T-helper 2 cell treated with Interferon-gamma antibody and Interleukin-4, amounts not matched to agents 5 μg/mL and 100 μg/mL, for 36 hours (primary cell): ENCODE measurements around the gene MOGAT3.
A peak's percentile ranks its signal among the peaks of the same experiment; 100 is the strongest.

ENCODE experiments used
- DNase-seq: peaks from one replicate; pipeline ENCODE4 v3.0.0; 2021; ENCODE audit warnings: low spot score
- H3K27ac Mint-ChIP-seq: one replicate; pipeline ENCODE4 v1.8.0; 2021; ENCODE audit warnings: mild to moderate bottlenecking, mixed read lengths
- H3K27me3 Mint-ChIP-seq: one replicate; pipeline ENCODE4 v1.8.0; 2021; ENCODE audit warnings: low read depth, mixed read lengths
- H3K36me3 Mint-ChIP-seq: one replicate; pipeline ENCODE4 v1.8.0; 2021; ENCODE audit warnings: low read depth, mixed read lengths
- H3K4me1 Mint-ChIP-seq: one replicate; pipeline ENCODE4 v1.8.0; 2021; ENCODE audit warnings: low read depth, mixed read lengths
- H3K4me3 Mint-ChIP-seq: one replicate; pipeline ENCODE4 v1.8.0; 2022; ENCODE audit warnings: mild to moderate bottlenecking, moderate library complexity, mixed read lengths
- H3K9me3 Mint-ChIP-seq: one replicate; pipeline ENCODE4 v1.8.0; 2021; ENCODE audit warnings: mixed read lengths

Gene MOGAT3

GRCh38 chr7:101159696-101160674 lies 40.9 kb downstream of the MOGAT3 start:
- peaks cover 10% of the 10 kb centered on the region for H3K4me1 Mint-ChIP-seq

GRCh38 chr7:101156866-101157589 lies 43.8 kb downstream of the MOGAT3 start:
- H3K27me3 Mint-ChIP-seq: peaks cover 13% of the 10 kb centered on the region
- DNase-seq: no peak

More at GRCh38 chr7:101159696-101160674, 40.9 kb downstream of the MOGAT3 start:
- peaks cover 12% of the 10 kb centered on the region for H3K27me3 Mint-ChIP-seq
- H3K36me3 Mint-ChIP-seq: peaks cover 10% of the 10 kb centered on the region
- no peak overlapping the region for H3K27ac Mint-ChIP-seq
- no peak for DNase-seq
- no peak overlapping the region for H3K4me3 Mint-ChIP-seq
- no peaks in the 10 kb centered on the region for H3K9me3 Mint-ChIP-seq

DNA sequence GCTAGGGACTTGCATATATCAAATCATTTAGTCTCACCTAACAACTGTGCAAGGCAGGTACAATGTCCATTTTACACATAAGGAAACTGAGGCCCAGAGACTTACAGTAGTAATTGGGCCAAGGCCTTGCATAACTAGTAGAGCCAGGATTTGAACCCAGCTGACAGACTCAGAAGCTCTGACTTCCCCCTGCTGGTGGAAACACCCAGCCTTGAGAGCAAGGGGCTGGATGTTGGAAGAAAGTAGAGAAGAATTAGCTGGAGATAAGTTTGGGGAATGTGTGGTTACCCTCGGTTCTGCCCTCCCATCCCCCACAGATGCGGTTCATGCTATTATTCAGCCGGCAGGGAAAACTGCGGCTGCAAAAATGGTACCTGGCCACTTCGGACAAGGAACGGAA lies 44.6 kb downstream of the MOGAT3 start:
- Mint-ChIP-seq H3K9me3 (no peaks in the 10 kb centered on the region), H3K4me1 (peaks cover 8% of the 10 kb centered on the region), H3K4me3 (peak overlapping the region; percentile 6), H3K27ac (no peak overlapping the region), H3K36me3 (peaks cover 10% of the 10 kb centered on the region), H3K27me3 (peaks cover 15% of the 10 kb centered on the region)
- DNase-seq: no peak

More at GRCh38 chr7:101156866-101157589, 43.8 kb downstream of the MOGAT3 start:
- Mint-ChIP-seq H3K9me3 (no peaks in the 10 kb centered on the region), H3K36me3 (peaks cover 10% of the 10 kb centered on the region), H3K4me1 (peaks cover 8% of the 10 kb centered on the region), H3K4me3 (peak overlapping the region; percentile 28), H3K27ac (no peak overlapping the region)

DNA sequence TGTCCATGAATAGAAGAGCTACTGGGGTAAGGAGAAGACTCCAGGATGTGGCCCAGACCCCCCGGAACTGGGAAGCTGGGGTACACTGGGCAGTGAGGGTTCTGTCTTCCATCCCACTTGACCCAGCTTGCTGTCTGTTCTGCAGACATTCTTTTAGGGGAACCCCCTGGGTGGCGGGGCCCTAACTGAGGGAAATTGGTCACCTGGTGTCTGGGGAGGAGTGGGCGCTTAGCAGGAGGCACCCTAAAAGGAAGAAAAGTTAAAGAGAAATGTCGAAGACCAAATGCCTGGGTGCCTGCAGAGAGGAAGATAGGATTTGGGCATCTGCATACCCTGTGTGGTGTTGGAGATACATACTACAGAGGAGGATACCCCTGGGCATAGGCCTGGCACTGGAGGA lies 45.5 kb downstream of the MOGAT3 start:
- Mint-ChIP-seq H3K4me1 (peaks cover 8% of the 10 kb centered on the region), H3K4me3 (peak overlapping the region; percentile 85), H3K36me3 (peaks cover 10% of the 10 kb centered on the region), H3K9me3 (no peaks in the 10 kb centered on the region), H3K27me3 (peaks cover 17% of the 10 kb centered on the region), H3K27ac (no peak overlapping the region)
- DNase-seq: no peak

DNA sequence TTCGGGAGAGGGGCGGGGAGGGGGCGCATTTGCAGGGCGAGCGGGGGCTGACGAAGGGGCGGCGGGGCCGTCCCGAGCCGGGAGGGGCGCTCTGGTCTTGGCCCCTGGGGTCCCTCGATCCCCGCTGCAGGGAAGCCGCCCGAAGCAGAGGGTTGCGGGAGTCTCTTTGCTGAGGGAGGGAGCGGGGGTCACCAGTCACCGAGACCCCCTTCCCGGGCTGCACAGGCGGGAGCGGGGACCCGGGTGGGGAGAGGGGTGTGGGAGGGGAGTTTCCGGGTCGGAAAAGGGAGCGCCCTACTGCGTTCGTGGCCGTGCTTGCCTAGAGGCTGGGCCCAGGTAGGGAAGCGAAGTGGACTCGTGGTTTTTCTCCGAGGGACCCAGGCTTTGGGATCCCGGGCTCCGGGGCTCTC lies 46.1 kb downstream of the MOGAT3 start:
- no peaks in the 10 kb centered on the region for H3K9me3 Mint-ChIP-seq
- H3K27ac Mint-ChIP-seq: no peak overlapping the region
- H3K27me3 Mint-ChIP-seq: peaks cover 18% of the 10 kb centered on the region
- H3K36me3 Mint-ChIP-seq: peaks cover 5% of the 10 kb centered on the region
- DNase-seq: peak; percentile 27
- peak overlapping the region; percentile 85 for H3K4me3 Mint-ChIP-seq
- H3K4me1 Mint-ChIP-seq: peaks cover 8% of the 10 kb centered on the region

DNA sequence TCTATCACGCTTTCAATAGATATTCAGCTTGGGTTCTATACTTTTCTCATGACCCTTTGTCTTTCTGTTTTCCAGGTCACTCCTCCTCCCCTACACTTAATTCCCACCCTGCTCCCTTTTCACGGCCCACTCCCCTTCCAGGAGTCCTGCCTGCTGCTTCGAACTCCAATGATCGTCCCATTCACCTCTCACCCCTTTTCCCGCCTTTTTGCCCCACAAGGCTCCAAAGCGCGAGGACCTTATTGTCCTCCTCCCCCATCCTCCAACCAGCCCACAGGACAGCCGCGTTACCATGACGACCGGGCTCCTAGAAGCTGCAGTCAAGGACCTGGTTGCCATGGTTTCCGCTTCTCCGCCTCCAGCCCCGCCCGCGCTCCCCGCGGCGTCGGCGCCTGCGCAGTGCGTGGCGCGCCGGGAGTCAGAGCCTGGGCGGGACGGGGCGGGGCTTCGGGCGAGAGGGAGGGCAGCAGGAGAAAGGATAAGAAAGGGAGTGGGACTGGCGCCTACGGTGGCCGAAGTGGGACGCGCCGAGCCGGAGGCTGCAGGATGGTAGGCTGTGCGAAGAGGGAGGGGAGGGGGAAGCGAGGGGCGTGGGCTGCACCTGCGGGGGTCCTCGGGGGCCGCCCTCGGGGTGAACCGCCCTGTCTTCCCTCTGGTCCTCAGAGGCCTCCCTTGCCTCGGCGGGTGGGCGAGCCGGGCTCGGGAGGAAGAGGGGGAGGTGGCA lies 46.7 kb downstream of the MOGAT3 start, which contains the start of gene AP1S1:
Gene AP1S1, plus strand, starts transcription at position 508 of the 724 bp plus-strand sequence. Its CDS starts 39 bp downstream, at position 547.
- Mint-ChIP-seq H3K4me1 (peaks cover 8% of the 10 kb centered on the region), H3K4me3 (peak within 1 kb of the TSS; percentile 85), H3K9me3 (no peaks in the 10 kb centered on the region), H3K27ac (peak within 1 kb of the TSS; percentile 67), H3K36me3 (peaks cover 5% of the 10 kb centered on the region), H3K27me3 (peaks cover 23% of the 10 kb centered on the region)
- DNase-seq: peak; percentile 91

DNA sequence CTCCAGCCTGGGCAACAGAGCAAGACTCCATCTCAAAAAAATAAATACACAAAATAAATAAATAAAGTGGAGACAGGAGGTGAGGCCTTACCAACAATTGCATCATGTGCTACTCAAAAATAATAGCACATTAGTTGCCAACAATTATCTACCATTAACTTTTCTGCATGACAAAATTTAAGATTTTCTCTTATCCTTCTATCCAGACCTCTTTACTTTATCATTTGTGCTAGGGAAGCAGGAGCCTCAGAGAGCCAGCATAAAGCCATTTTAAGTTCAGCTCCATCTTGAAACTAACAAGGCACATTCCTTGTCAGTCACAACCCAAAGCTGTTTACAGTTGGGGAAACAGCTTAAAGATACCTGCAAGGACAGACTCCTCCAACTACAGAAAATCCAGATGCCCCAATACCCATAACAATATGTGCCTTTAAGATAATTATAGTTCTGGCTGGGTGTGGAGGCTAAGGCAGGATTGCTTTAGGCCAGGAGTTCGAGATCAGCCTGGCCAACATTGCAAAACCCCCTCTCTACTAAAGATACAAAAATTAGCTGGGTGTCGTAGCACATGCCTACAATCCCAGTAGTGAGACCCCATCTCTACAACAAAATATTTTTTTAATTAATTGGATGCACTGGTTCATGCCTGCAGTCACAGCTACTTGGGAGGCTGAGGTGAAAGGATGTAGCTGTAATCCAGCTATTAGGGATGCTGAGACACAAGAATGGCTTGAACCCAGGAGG lies 48.8 kb downstream of the MOGAT3 start:
- Mint-ChIP-seq H3K27me3 (peaks cover 27% of the 10 kb centered on the region), H3K27ac (no peak overlapping the region), H3K4me3 (no peak overlapping the region), H3K4me1 (peaks cover 9% of the 10 kb centered on the region), H3K9me3 (no peaks in the 10 kb centered on the region), H3K36me3 (peaks cover 2% of the 10 kb centered on the region)
- DNase-seq: no peak
